GM18909 (cell line): ENCODE measurements around the gene AGBL2.
"Not testable (repeated sequence)": the region's sequence is repeated elsewhere in the genome, so short reads cannot be mapped to it uniquely, and the experiment has no call there.

Experiments
- ATAC-seq: cut with Tn5 transposase; IDR thresholded peaks from one replicate; pipeline ENCODE4 v1.9.1; 2021; ENCODE audit warnings: mild to moderate bottlenecking; ENCODE audit not compliant: unreplicated experiment, poor library complexity

The AGBL2 gene

DNA sequence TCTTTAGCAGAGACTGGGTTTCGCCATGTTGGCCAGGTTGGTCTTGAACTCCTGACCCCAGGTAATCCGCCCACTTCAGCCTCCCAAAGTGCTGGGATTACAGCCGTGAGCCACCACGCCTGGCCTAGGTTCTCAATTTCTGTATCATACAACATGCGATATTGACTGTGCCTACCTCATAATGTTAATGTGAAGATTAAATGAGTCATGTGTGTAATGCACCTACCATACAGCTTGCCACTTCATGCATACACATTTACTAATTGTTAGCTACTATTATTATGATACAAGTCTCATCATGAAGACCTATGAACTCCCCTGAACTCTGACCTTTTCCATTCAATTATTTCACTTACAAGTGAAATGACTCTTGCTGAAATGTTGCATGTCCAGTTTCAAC, 25.7 kb downstream of the AGBL2 start:
- ATAC-seq = no peak

DNA sequence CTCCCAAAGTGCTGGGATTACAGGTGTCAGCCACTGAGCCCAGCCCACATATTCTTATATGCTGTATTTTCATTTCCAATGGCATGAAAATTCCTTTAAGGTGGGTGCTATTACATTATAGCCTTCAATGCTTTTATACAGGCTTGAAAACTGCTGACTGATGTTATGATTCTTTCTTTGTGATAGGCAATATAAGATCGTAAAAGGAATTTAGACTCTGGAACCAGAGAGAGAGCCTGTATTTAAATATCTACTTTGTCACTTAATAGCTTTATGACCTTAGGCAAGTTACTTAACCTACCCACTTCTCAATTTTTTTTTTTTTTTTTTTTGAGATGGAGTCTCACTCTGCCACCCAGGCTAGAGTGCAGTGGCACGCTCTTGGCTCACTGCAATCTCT, 26.2 kb downstream of the AGBL2 start:
- no peak for ATAC-seq

DNA sequence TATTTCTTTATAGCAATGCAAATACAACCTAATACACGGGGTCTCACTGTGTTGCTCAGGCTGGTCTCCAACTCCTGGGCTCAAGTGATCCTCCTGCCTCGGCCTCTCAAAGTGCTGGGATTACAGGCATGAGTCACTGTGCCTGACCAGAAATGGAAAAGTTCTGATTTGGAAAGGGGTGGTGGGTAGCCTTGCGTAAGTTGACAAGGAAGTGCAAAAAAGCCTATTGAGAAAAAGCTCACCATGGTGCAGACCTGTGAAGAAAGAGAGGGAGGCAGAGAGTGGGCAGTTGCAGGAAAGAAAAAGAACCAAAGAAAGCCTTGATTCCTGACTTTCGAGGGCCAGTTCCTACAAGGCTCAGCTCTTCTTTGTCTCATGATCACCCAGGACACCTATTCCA, 27.1 kb downstream of the AGBL2 start:
- ATAC-seq = no peak

DNA sequence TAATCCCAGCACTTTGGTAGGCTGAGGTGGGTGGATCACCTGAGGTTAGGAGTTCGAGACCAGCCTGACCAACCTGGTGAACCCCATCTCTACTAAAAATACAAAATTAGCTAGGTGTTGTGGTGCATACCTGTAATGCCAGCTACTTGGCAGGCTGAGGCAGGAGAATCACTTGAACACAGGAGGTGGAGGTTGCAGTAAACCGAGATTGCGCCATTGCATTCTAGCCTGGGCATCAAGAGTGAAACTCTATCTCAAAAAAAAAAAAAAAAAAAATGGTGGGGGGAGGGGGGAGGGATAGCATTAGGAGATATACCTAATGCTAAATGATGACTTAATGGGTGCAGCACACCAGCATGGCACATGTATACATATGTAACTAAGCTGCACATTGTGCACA, 28.5 kb downstream of the AGBL2 start:
- ATAC-seq = not testable (repeated sequence)

DNA sequence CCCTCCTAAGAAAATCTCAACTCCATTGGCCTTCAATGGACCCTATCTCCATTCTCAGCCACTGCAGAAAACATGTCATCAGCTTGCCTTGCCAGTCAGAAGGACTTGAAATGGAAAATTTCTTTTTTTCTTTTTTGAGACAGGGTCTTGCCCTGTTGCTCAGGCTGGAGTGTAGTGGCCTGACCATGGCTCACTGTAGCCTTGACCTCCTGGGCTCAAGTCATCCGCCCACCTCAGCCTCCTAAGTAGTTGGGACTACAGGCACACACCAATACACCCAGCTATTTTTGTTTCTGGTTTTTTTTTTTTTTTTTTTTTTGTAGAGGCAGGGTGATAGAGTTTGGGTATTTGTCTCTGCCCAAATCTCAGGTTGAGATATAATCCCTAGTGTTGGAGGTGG, 29.0 kb downstream of the AGBL2 start:
- no peak for ATAC-seq

DNA sequence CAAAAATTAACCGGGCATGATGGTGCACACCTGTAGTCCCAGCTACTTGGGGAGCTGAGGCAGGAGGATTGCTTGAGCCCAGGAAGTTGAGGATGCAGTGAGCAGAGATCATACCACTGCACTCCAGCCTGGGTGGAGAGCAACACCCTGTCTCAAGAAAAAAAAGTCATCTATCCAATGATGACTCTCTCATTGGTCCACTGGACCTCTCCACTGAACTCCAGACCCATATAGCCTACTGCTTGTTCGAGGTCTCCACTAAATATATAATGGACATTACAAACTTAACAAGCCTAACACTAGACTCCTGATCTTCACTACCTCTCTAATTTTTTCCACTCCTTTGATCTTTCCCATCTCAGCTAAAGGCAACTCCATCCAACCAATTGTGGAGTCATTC, 39.3 kb downstream of the AGBL2 start:
- no peak for ATAC-seq

DNA sequence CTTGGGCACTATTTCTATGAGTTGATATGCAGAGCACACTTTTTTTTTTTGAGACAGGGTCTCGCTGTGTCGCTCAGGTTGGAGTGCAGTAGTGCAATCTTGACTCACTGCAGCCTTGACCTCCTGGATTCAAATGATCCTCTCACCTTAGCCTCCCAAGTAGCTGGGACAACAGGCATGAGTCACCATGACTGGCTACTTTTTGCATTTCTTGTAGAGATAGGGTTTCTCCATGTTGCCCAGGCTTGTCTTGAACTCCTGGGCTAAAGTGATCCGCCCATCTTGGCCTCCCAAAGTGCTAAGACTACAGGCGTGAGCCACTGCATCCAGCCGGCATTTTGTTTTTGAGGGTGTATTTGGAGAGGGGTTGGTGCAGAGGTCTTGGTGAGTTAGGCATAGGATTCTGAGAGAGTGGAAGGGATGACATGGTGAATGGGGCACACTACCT, 42.9 kb downstream of the AGBL2 start:
- no peak for ATAC-seq

DNA sequence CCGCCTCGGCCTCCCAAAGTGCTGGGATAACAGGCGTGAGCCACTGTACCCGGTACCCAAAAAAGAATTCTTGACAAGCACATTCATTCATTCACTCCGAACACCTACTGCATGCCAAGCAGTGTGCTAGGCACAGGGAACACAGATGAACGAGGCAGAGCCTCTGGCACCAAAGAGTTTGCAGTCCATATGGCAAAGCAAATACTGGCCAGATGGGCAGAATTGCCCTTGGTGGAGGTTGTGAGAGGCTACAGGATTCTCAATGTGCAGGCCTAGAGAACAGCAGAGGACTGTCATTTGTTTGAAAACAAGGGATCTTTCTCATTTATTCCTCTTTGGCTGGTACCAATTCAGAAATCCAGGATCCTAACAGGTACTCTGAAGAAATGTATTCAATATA, 45.3 kb downstream of the AGBL2 start:
- ATAC-seq = no peak

DNA sequence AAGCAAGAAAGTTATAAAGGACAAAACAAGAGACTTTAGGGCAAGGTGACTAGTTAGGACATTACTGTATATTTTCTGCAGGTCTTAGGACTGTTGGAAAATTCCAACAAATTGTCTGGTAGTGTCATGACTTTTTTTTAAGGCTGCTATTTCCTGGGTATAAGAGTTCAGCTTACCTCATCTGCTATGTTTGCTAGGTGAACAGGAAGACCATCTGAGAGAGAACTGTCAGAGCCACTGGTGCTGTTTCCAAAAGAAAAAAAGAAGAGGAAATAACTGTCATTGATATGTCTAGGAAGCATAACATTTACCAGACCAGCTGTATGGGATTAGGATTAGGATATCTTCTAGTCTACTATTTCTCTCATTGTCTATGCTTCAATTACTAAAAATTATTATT, 46.5 kb downstream of the AGBL2 start:
- ATAC-seq = no peak

DNA sequence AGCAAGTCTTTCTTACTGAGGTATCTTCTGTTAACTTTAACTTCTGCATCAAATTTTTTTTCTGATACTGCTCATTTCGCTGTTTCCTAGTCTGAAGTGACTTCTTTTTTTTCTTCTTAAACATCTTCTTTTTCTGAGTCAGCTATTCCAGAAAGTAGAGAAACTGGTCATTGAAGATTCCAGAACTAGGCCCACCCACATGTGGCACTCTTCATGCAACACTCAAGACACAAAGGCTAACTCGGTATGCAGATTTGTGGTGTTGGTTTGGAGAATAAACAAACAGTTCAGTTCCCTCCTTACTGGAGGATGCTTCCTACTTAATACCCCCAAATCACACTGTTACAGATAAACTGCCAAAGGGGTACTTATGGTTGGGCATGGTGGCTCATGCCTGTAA, 47.6 kb downstream of the AGBL2 start:
- no peak for ATAC-seq

DNA sequence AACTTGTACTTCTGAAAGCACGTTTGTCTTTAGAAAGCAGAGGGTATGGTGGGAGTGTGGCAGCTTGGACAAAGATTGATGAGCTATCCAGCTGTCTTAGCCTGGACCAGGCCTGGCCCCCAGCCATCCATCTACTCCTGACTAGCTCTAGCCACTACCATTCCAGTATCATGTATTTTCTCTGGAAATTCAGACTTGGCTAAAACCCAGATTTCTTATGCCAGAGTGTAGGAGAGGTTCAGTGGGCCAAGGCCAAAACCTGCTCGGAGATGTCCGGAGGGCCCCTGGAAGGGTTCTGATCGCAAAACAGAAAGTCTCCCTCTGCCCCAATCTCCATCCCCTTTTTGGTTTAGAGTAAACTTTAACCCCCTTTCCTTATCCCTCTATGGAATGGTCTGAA, 48.0 kb downstream of the AGBL2 start:
- no peak for ATAC-seq

DNA sequence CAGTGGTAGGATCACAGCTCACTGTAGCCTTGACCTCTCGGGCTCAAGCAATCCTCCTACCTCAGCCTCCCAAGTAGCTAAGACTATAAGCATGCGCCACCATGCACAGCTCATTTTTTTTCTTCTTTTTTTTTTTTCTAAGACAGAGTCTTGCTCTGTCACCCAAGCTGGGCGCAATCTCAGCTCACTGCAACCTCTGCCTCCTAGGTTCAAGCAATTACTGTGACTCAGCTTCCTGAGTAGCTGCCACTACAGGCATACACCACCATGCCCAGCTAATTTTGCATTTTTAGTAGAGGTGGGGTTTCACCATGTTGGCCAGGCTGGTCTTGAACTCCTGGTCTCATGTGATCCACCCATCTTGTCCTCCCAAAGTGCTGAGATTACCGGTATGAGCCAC, 50.2 kb downstream of the AGBL2 start:
- ATAC-seq = not testable (repeated sequence)

DNA sequence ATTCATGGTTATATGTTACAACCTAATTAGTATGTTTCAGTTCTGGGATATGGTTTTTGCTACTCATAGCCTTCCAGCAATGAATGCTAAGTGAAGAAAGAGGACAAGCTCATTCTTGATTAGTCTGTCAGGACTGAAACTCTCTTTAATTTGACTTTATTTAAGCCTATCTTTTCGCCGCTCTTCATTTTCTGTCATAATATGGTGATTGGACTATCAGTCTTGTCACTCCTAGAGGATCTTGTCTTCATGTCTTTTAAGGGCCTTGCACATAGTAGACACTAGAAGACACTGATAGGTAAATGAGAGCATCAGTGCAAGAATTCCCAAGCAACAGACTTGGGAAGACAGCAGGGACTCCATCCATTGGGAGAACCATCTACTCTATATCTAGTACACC, 53.9 kb downstream of the AGBL2 start:
- no peak for ATAC-seq

DNA sequence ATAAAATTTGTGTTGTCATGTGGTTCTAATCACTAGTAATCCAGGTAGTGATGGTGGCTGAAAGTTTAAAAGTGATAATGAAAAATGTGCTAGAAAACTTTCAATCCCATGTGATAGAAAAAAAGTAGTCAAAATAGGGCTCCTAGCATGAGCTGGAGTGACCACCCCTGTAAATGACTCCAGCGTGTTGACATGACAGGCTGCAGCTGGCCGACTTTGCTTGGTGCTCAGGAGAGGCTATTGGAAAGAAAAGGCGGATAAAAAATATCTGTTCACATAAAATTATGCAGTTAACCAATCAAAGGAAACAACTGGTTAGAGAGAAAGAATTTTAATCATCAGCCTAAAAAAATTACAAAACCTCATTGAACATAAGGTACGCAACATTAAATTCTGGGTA, 55.9 kb downstream of the AGBL2 start:
- ATAC-seq = no peak

DNA sequence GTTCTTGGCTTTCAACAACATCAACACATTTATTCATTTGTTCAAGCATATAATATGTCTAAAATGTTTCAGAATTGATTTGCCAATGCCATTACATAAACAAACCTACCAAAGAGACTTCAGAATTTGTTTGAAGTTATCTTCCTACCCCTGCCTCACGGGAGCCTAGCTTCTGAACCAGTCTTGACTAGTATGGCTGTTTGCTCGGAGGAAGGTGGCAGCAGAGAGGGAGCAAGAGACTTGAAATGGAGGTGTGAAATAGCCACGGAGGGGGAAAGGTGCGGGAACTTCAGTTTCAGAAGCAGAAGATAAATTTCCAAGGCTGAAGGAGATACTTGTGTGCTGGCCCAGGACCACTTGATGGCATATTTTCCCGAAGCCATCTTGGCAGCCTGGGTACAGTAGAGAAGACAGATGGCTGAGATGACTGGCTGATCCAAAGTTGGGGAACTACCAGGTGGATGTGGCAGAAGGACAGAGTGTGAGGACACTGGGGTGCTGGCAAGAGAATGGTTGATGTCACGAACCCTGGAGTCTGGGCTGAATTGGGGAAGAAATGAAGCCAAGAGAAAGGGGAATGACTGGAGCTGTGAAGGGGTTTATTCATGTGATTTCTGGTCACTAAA, 58.8 kb downstream of the AGBL2 start:
- no peak for ATAC-seq

DNA sequence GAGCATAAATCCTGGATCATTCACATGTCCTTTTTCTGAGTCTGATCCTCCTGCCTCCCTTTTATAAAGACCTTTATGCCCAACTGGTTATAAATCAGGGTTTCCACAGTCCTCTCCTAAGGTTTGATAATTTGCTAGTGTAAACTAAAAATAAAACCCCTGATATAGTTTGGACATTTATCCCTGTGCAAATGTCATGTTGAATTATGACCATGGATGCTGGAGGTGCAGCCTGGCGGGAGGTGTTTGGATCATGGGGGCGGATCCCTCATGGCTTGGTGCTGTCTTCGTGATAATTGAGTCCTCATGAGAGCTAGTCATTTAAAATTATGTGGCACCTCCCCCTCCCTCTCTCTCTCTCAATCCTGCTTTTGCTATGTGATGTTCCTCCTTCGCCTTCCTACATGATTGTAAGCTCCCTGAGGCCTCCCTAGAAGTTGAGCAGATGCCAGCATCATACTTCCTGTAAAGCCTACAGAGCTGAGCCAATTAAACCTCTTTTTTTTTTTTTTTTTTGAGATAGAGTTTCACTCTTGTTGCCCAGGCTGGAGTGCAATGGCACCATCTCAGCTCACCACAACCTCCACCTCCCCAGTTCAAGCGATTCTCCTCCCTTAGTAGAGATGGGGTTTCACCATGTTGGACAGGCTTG, 63.2 kb downstream of the AGBL2 start:
- no peak for ATAC-seq

DNA sequence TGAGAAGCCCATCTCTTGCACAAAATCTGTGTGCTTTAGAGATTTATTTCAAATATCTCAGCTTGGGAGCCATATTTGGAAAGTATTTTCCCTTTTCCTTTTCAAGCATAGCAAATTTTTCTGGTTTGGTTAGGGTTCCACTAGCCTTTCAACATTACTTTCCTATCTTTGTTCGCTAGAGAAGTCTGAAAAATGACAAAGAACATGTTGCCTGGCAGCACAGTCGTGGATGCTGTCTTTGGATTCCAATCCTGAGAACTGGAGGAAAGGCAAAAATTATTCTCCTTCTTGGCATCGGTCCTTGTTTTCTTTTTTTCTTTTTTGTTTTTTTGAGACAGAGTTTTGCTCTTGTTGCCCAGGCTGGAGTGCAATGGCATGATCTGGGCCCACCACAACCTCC, 65.9 kb downstream of the AGBL2 start:
- ATAC-seq = no peak

DNA sequence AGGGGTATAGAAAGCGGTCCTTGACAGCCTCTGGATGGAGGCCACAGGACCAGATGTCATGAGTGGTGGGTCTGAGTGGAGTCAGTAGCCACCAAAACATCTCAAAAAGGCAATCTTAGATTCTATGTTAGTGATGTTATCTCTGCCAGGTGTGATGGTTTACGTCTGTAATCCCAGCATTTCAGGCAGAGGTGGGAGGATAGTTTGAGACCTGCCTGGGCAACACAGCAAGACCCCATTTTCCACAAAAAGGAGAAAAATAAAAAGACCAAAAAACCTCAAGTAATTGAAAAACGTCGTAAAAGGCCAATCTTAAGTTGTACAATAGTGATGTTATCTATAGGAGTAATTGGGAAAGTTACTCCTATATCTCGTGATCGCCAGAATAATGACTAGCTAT, 69.2 kb downstream of the AGBL2 start:
- ATAC-seq = no peak

DNA sequence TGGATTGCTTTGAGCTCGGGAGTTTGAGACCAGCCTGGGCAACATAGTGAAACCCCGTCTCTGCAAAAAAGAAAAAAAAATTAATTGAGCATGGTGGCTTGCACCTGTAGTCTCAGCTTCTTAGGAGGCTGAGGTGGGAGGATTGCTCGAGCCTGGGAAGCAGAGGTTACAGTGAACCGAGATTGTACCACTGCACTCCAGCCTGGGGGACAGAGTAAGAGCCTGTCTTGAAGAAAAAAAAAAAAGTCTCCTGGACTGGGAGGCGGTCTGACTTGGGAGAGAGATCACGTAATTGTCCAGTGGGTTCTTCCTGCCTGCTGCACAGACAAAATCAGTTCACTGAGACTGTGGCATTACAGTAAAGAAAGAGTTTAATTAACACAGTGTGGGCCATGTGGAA, 69.7 kb downstream of the AGBL2 start:
- no peak for ATAC-seq

DNA sequence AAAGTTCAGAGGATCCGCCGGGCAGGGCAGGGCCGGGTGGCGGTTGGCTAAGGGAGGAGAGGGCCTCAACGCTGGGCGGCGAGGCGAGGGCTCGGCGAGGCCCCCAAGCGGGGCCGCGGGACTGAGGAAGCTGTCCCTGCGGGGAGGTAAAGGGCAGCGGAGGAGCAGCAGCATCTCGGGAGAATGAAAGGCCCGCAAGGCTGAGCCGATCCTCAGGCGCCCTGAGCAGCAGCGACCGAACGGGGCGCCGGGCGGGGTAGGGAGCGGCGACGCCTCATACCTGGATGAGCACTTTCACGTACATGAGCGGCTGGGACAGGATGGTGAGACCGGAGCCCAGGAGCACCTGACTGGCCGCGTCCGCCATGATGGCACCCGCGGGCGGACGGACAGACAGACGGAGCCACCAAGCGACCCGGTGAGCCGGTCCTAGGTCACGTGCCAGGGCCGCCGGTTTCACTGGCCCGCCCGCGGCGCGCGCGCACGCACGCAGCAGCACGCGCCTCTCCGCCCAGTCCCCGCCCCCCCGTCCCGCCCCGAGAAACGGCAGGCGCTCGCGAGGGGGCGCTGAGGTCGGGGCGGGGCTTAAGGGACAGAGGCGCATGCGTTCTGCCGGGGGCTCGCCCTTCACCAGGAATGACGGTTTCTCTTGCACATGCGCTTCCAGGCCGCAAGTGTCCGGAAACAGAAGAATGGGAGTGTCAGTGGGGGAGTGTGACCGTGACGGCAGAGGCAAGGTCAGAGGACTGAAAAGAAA, 72.9 kb downstream of the AGBL2 start, which contains the start of gene MTCH2:
TSS of gene MTCH2 (minus strand) at position 461 of the 757 bp plus-strand sequence. CDS start at position 367, 94 bp downstream.
- ATAC-seq = peak; percentile 92

DNA sequence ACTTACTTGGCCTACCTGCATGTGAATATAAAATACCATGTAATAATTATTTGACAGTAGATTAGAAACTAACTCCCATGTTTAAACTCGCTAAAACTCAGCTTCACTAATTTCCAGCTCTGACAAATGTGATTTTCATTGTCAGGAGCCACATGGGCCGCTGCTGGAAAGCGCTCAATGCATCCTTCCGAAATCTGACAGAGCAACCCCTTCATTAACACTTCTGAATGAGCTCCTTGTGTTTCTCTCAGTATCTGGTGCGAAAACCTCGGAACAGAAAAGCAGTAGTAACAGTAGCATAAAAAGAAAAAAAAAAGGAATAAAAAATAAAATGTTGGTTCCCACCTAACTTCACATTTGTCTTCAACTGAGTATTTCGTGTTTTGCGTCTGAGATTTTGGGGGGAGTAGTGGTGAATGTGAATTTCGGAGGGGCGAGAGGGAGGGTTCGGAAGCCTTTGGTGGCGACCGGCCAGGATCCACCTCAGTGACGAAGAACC, 73.5 kb downstream of the AGBL2 start:
- ATAC-seq = no peak
